ENCODE data around the gene NR2F1. TPM values are rescaled to one million over a fixed set of nuclear protein-coding genes. Genes with fewer than 3 reads are reported as not detected.
A peak's percentile ranks its signal among the peaks of the same experiment; 100 is the strongest.

Gene NR2F1
- total and polyA plus RNA-seq, 4 donors, result 0.72 to 27.0 (median 10.0) TPM; not detected in 1

- Histone ChIP-seq H3K9me3 (ENCODE audit: control insufficient read depth, low read length) (no peaks in the 10 kb centered on the region), H3K4me1 (ENCODE audit: control insufficient read depth in 1 of 2, insufficient read depth in 2 of 2, low read length in 2 of 2) (no peaks in the 10 kb centered on the region), H3K4me3 (ENCODE audit: low read length in 2 of 2) (no peak overlapping the region), H3K36me3 (ENCODE audit: control insufficient read depth in 1 of 2, insufficient read depth in 2 of 2, low read length in 1 of 2) (no peaks in the 10 kb centered on the region), H3K27me3 (ENCODE audit: control insufficient read depth in 1 of 2, insufficient read depth in 2 of 2, low read length in 1 of 2) (peaks cover 0 to 3% of the 10 kb centered on the region in 2 donors), H3K27ac (ENCODE audit: low read depth in 1 of 2, low read length in 2 of 2) (no peak overlapping the region)
- intact Hi-C loops (cut with DNase I), result loop anchor here (10.0 kb wide), 2 partner anchors 287 to 307 kb away; no protein-coding TSS in a partner anchor
- 5 to 7% methylated on average over 19 of the region's 19 CpGs for WGBS, 2 donors
- ATAC-seq (ENCODE audit: low FRiP score), result peak; percentile 78
- DNase-seq, result no peak
Measured at GRCh38 chr5:93607367-93608258, 24.6 kb downstream of the NR2F1 start.

GRCh38 chr5:93608855-93609254, 25.8 kb downstream of the NR2F1 start:
- H3K27ac ChIP-seq (ENCODE audit: low read depth in 1 of 2, low read length in 2 of 2), result no peak overlapping the region
- WGBS, 2 donors, result 16 to 28% methylated on average over 4 of the region's 4 CpGs
- H3K4me3 ChIP-seq (ENCODE audit: low read length in 2 of 2), result no peak overlapping the region
- ATAC-seq (ENCODE audit: low FRiP score) (no peak), DNase-seq (no peak)
- H3K36me3 ChIP-seq (ENCODE audit: control insufficient read depth in 1 of 2, insufficient read depth in 2 of 2, low read length in 1 of 2), result no peaks in the 10 kb centered on the region
- no peaks in the 10 kb centered on the region for H3K9me3 ChIP-seq (ENCODE audit: control insufficient read depth, low read length)
- H3K27me3 ChIP-seq (ENCODE audit: control insufficient read depth in 1 of 2, insufficient read depth in 2 of 2, low read length in 1 of 2), result peaks cover 0 to 2% of the 10 kb centered on the region in 2 donors
- H3K4me1 ChIP-seq (ENCODE audit: control insufficient read depth in 1 of 2, insufficient read depth in 2 of 2, low read length in 2 of 2), result no peaks in the 10 kb centered on the region
- intact Hi-C loops (cut with DNase I), result loop anchor here (10.0 kb wide), 2 partner anchors 286 to 306 kb away; no protein-coding TSS in a partner anchor

- Histone ChIP-seq H3K36me3 (ENCODE audit: control insufficient read depth in 1 of 2, insufficient read depth in 2 of 2, low read length in 1 of 2) (no peaks in the 10 kb centered on the region), H3K27me3 (ENCODE audit: control insufficient read depth in 1 of 2, insufficient read depth in 2 of 2, low read length in 1 of 2) (peaks cover 0 to 2% of the 10 kb centered on the region in 2 donors), H3K27ac (ENCODE audit: low read depth in 1 of 2, low read length in 2 of 2) (no peak overlapping the region), H3K9me3 (ENCODE audit: control insufficient read depth, low read length) (no peaks in the 10 kb centered on the region), H3K4me3 (ENCODE audit: low read length in 2 of 2) (no peak overlapping the region), H3K4me1 (ENCODE audit: control insufficient read depth in 1 of 2, insufficient read depth in 2 of 2, low read length in 2 of 2) (no peaks in the 10 kb centered on the region)
- DNase-seq (no peak), ATAC-seq (ENCODE audit: low FRiP score) (no peak)
- WGBS, 2 donors, result 10% methylated on average over 7 of the region's 7 CpGs
- intact Hi-C loops (cut with DNase I), result loop anchor here (10.0 kb wide), 2 partner anchors 285 to 305 kb away; no protein-coding TSS in a partner anchor
Measured at GRCh38 chr5:93609762-93610161, 26.7 kb downstream of the NR2F1 start.

GRCh38 chr5:93610581-93611272, 27.7 kb downstream of the NR2F1 start:
- H3K36me3 ChIP-seq (ENCODE audit: control insufficient read depth in 1 of 2, insufficient read depth in 2 of 2, low read length in 1 of 2), result no peaks in the 10 kb centered on the region
- no peak for ATAC-seq (ENCODE audit: low FRiP score)
- 11 to 15% methylated on average over 17 of the region's 17 CpGs for WGBS, 2 donors
- no peaks in the 10 kb centered on the region for H3K9me3 ChIP-seq (ENCODE audit: control insufficient read depth, low read length)
- H3K27me3 ChIP-seq (ENCODE audit: control insufficient read depth in 1 of 2, insufficient read depth in 2 of 2, low read length in 1 of 2), result peaks cover 0 to 2% of the 10 kb centered on the region in 2 donors
- no peak overlapping the region for H3K27ac ChIP-seq (ENCODE audit: low read depth in 1 of 2, low read length in 2 of 2)
- intact Hi-C loops (cut with DNase I), result no loop called here
- no peak for DNase-seq
- no peak overlapping the region for H3K4me3 ChIP-seq (ENCODE audit: low read length in 2 of 2)
- H3K4me1 ChIP-seq (ENCODE audit: control insufficient read depth in 1 of 2, insufficient read depth in 2 of 2, low read length in 2 of 2), result no peaks in the 10 kb centered on the region

GRCh38 chr5:93611273-93611975, 28.4 kb downstream of the NR2F1 start:
- no peak overlapping the region for H3K4me3 ChIP-seq (ENCODE audit: low read length in 2 of 2)
- H3K9me3 ChIP-seq (ENCODE audit: control insufficient read depth, low read length), result no peaks in the 10 kb centered on the region
- intact Hi-C loops (cut with DNase I), result no loop called here
- H3K36me3 ChIP-seq (ENCODE audit: control insufficient read depth in 1 of 2, insufficient read depth in 2 of 2, low read length in 1 of 2), result no peaks in the 10 kb centered on the region
- H3K27ac ChIP-seq (ENCODE audit: low read depth in 1 of 2, low read length in 2 of 2), result no peak overlapping the region
- 10 to 11% methylated on average over 9 of the region's 9 CpGs for WGBS, 2 donors
- peaks cover 0 to 2% of the 10 kb centered on the region in 2 donors for H3K27me3 ChIP-seq (ENCODE audit: control insufficient read depth in 1 of 2, insufficient read depth in 2 of 2, low read length in 1 of 2)
- no peak for DNase-seq
- H3K4me1 ChIP-seq (ENCODE audit: control insufficient read depth in 1 of 2, insufficient read depth in 2 of 2, low read length in 2 of 2), result no peaks in the 10 kb centered on the region
- no peak for ATAC-seq (ENCODE audit: low FRiP score)

DNA sequence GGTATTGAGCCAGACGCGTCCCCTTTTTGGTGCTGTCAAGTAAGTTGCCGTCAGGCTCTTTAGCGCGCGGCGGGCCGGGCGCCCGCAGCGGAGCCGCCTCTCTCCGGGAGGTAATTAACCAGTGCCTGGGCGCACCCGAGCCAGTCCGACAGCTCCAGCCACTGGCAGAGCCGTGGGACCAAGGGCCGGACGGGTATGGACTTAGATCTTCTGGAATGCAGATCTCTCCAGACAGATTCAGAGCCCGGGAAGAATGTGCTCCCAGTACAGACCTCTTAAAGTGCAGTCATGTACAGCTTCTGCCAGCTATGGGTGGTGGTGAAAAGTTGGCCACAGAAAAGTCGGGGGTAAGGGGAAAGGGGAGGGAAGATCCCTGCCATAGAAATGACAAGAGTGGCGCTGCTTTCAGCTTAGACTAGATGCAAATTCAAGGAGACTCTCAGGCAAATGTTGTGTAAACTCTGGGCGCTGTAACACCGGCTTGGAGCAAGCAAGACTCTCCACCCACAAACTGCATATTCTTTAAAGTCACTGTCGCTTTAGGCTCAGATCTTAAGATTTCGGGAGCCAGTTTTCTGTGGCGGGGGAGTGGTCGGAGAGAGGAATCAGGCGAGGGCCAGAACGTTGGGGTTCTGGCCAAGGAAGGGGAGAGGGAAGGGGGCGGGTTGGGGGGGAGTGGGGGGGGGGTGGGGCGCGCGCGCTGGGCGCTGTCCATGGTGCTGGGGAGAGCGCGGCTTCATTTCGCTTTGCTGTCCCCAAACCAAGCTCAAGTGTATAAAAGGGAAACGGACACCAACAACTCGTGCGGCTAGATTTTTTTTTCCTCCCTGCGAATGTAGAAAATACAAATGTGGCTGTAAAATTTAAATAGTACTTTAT, 29.2 kb downstream of the NR2F1 start:
- intact Hi-C loops (cut with DNase I), result no loop called here
- Histone ChIP-seq H3K27me3 (ENCODE audit: control insufficient read depth in 1 of 2, insufficient read depth in 2 of 2, low read length in 1 of 2) (peaks cover 0 to 2% of the 10 kb centered on the region in 2 donors), H3K4me3 (ENCODE audit: low read length in 2 of 2) (no peak overlapping the region), H3K9me3 (ENCODE audit: control insufficient read depth, low read length) (no peaks in the 10 kb centered on the region), H3K4me1 (ENCODE audit: control insufficient read depth in 1 of 2, insufficient read depth in 2 of 2, low read length in 2 of 2) (no peaks in the 10 kb centered on the region), H3K36me3 (ENCODE audit: control insufficient read depth in 1 of 2, insufficient read depth in 2 of 2, low read length in 1 of 2) (no peaks in the 10 kb centered on the region), H3K27ac (ENCODE audit: low read depth in 1 of 2, low read length in 2 of 2) (no peak overlapping the region)
- 3% methylated on average over 38 to 43 of the region's 43 CpGs for WGBS, 2 donors
- no peak for ATAC-seq (ENCODE audit: low FRiP score)
- no peak for DNase-seq

DNA sequence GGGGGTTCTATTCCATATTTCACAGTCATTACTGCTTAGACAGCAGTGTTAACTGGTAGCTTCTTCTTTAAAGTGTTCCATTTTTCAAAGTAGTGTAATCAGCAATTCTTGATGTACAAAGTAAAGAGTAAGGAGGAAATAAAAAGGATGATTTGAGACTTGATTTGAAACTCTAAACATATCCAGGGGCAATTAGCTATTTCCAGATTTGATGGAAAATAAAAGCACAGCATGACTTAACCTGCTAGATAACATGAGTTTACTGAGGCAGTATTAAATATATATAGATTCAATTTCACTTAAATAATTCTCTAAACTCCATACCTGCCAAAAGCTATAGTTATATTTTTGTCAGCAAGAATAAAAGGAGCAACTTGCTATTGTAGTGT, 29.8 kb downstream of the NR2F1 start:
- Histone ChIP-seq H3K4me3 (ENCODE audit: low read length in 2 of 2) (no peak overlapping the region), H3K9me3 (ENCODE audit: control insufficient read depth, low read length) (no peaks in the 10 kb centered on the region), H3K27ac (ENCODE audit: low read depth in 1 of 2, low read length in 2 of 2) (no peak overlapping the region), H3K4me1 (ENCODE audit: control insufficient read depth in 1 of 2, insufficient read depth in 2 of 2, low read length in 2 of 2) (no peaks in the 10 kb centered on the region), H3K36me3 (ENCODE audit: control insufficient read depth in 1 of 2, insufficient read depth in 2 of 2, low read length in 1 of 2) (no peaks in the 10 kb centered on the region), H3K27me3 (ENCODE audit: control insufficient read depth in 1 of 2, insufficient read depth in 2 of 2, low read length in 1 of 2) (peaks cover 0 to 2% of the 10 kb centered on the region in 2 donors)
- ATAC-seq (ENCODE audit: low FRiP score) (no peak), DNase-seq (no peak)
- intact Hi-C loops (cut with DNase I), result no loop called here

Data from aorta (tissue), 5 donors.